Keratinocyte (primary cell): ENCODE measurements around the gene CDK13. TPM values are rescaled to one million over a fixed set of nuclear protein-coding genes. Genes with fewer than 3 reads are reported as not detected.
"Not testable (repeated sequence)": the region's sequence is repeated elsewhere in the genome, so short reads cannot be mapped to it uniquely, and the experiment has no call there.

Source experiments
- DNase-seq: peaks from one replicate; pipeline ENCODE4 v3.0.0-alpha.2; 2011; ENCODE audit warnings: low read depth, missing footprints, low spot score
- FAIRE-seq: peaks from 2 replicates; lab custom pipeline; 2011; peaks lifted over from hg19 to GRCh38; lab: Jason Lieb, UNC
- H2AFZ ChIP-seq: 2 replicates; pipeline ENCODE4 v1.6.0; 2012; ENCODE audit warnings: low read length, control low read depth, inconsistent platforms; ENCODE audit not compliant: control insufficient read depth
- H3K27ac ChIP-seq: 2 replicates; pipeline ENCODE4 v1.5.1; 2011; ENCODE audit warnings: low read length; ENCODE audit not compliant: control insufficient read depth, insufficient read depth
- H3K27me3 ChIP-seq: 3 replicates; pipeline ENCODE4 v1.6.0; 2011; ENCODE audit warnings: low read length; ENCODE audit not compliant: control insufficient read depth, insufficient read depth; ENCODE audit errors: extremely low read depth
- H3K36me3 ChIP-seq, 2 experiments: 2 replicates in 1 of 2; 3 replicates in 1 of 2; pipeline ENCODE4 v1.5.1; 2011; ENCODE audit warnings: low read length in 2 of 2, mild to moderate bottlenecking in 1 of 2; ENCODE audit not compliant: control insufficient read depth in 2 of 2, insufficient read depth in 2 of 2; ENCODE audit errors: extremely low read depth in 1 of 2
- H3K4me1 ChIP-seq: 3 replicates; pipeline ENCODE4 v1.5.1; 2011; ENCODE audit warnings: low read length; ENCODE audit not compliant: control insufficient read depth, insufficient read depth; ENCODE audit errors: extremely low read depth
- H3K4me2 ChIP-seq: 3 replicates; pipeline ENCODE4 v1.6.0; 2011; ENCODE audit warnings: low read depth, low read length; ENCODE audit not compliant: control insufficient read depth, insufficient read depth; ENCODE audit errors: extremely low read depth
- H3K4me3 ChIP-seq, 3 experiments: fragments of 200-600 bp in 1 of 3; sonication (generic) in 1 of 3; 2 replicates in 2 of 3; 3 replicates in 1 of 3; pipeline ENCODE4 v1.5.1; 2011 to 2016; ENCODE audit warnings: low read length in 3 of 3, mild to moderate bottlenecking in 3 of 3, control low read depth in 2 of 3, inconsistent platforms in 1 of 3, low read depth in 1 of 3, mixed read lengths in 1 of 3, mixed run types in 1 of 3, moderate library complexity in 1 of 3; ENCODE audit not compliant: control insufficient read depth in 2 of 3, insufficient read depth in 2 of 3; ENCODE audit errors: extremely low read depth in 1 of 3
- H3K79me2 ChIP-seq: 2 replicates; pipeline ENCODE4 v1.6.0; 2012; ENCODE audit warnings: low read length; ENCODE audit not compliant: control insufficient read depth, insufficient read depth
- H3K9ac ChIP-seq: 3 replicates; pipeline ENCODE4 v1.6.0; 2011; ENCODE audit warnings: low read length; ENCODE audit not compliant: control insufficient read depth, insufficient read depth; ENCODE audit errors: extremely low read depth
- H3K9me1 ChIP-seq: 3 replicates; pipeline ENCODE4 v1.6.0; 2011; ENCODE audit warnings: low read length; ENCODE audit not compliant: control insufficient read depth, insufficient read depth; ENCODE audit errors: extremely low read depth
- H3K9me3 ChIP-seq: 2 replicates; pipeline ENCODE4 v1.5.1; 2012; ENCODE audit warnings: low read depth, low read length; ENCODE audit not compliant: control insufficient read depth
- H4K20me1 ChIP-seq: 3 replicates; pipeline ENCODE4 v1.6.0; 2011; ENCODE audit warnings: low read length; ENCODE audit not compliant: control insufficient read depth, insufficient read depth; ENCODE audit errors: extremely low read depth
- CTCF ChIP-seq, 3 experiments: IDR thresholded peaks in 1 of 3; conservative IDR thresholded peaks in 1 of 3; optimal IDR thresholded peaks in 1 of 3; 2 replicates in 2 of 3; 3 replicates in 1 of 3; pipeline versions ENCODE3 to v1.5.1; 2011; ENCODE audit warnings: low read length in 3 of 3, mild to moderate bottlenecking in 3 of 3, moderate library complexity in 2 of 3, control low read depth in 1 of 3, inconsistent platforms in 1 of 3; ENCODE audit not compliant: insufficient read depth in 2 of 3; ENCODE audit errors: extremely low read depth in 1 of 3
- EZH2 ChIP-seq: IDR thresholded peaks from one replicate; pipeline ENCODE4 v1.6.1; 2012; ENCODE audit warnings: inconsistent platforms, mild to moderate bottlenecking, low read length, moderate library complexity
- dilution Hi-C: fragments of 300-500 bp; cut with MboI; formaldehyde crosslinking; loops from one replicate; pipeline ENCODE4 v1.7.0; 2020; ENCODE audit warnings: low sequenced_read_pairs; ENCODE audit not compliant: extremely low pct_ligation_motif_present
- polyA plus RNA-seq, 5 experiments: library from polyadenylated mRNA; depleted of rRNA in 3 of 5; stranded (reverse) in 3 of 5; stranded (forward) in 1 of 5; unstranded in 1 of 5; fragments of >200 nt; gene quantifications; 1 replicate in 1 of 5; 2 replicates in 3 of 5; 3 replicates in 1 of 5; pipeline versions ENCODE4 v1.2.1 to v1.2.3, GENCODE V29; 2011 to 2012; ENCODE audit warnings: missing spikeins in 2 of 5, low read depth in 1 of 5, low replicate concordance in 1 of 5

The CDK13 gene
- polyA plus RNA-seq, 1 donor (not counting 4 experiments of a cell fraction or from before 2014, with no cell fraction given), result 25.4 TPM

- H3K27me3 ChIP-seq, result no peaks in the 10 kb centered on the region
- FAIRE-seq (no peak), DNase-seq (no peak)
- no peak overlapping the region for H3K4me3 ChIP-seq
- TF ChIP-seq CTCF (optimal IDR thresholded peaks at IDR 0.05 in 1 of 3, IDR thresholded peaks at IDR 0.05 in 1 of 3, conservative IDR thresholded peaks at IDR 0.05 in 1 of 3; ENCODE audit: extremely low read depth in 1 of 3, insufficient read depth in 2 of 3, low read length in 3 of 3) (no peak), EZH2 (no peak)
- peaks cover 5% of the 10 kb centered on the region for H3K9me3 ChIP-seq
- H3K4me1 ChIP-seq, result peaks cover 3% of the 10 kb centered on the region
- H4K20me1 ChIP-seq, result no peaks in the 10 kb centered on the region
- dilution Hi-C loops, result no loop called here
- no peaks in the 10 kb centered on the region for H3K36me3 ChIP-seq
- H3K9me1 ChIP-seq, result no peaks in the 10 kb centered on the region
- peaks cover 4% of the 10 kb centered on the region for H3K79me2 ChIP-seq
- H3K27ac ChIP-seq, result no peak overlapping the region
- no peak overlapping the region for H3K4me2 ChIP-seq
- H3K9ac ChIP-seq, result no peak overlapping the region
- no peak overlapping the region for H2AFZ ChIP-seq
These were observed 188.9 kb downstream of the CDK13 start for GRCh38 chr7:40138973-40139372.

GRCh38 chr7:40139891-40140290 lies 189.8 kb downstream of the CDK13 start:
- H4K20me1 ChIP-seq, H3K4me3 ChIP-seq, dilution Hi-C loops: not testable (repeated sequence)

GRCh38 chr7:40141916-40142315 lies 191.9 kb downstream of the CDK13 start:
- H3K9ac ChIP-seq, H3K9me1 ChIP-seq, H3K4me1 ChIP-seq, H3K27me3 ChIP-seq, H3K4me3 ChIP-seq, H3K79me2 ChIP-seq, dilution Hi-C loops, H3K36me3 ChIP-seq, H2AFZ ChIP-seq, H3K9me3 ChIP-seq, H3K4me2 ChIP-seq, H4K20me1 ChIP-seq: not testable (repeated sequence)
- FAIRE-seq (peak; percentile 29), DNase-seq (peak; percentile 61)
- peak overlapping the region; percentile 31 for H3K27ac ChIP-seq

More at GRCh38 chr7:40139891-40140290, 189.8 kb downstream of the CDK13 start:
- FAIRE-seq, H3K4me2 ChIP-seq, H3K27ac ChIP-seq, H3K9ac ChIP-seq, H3K9me3 ChIP-seq, H3K79me2 ChIP-seq, H3K27me3 ChIP-seq, H3K9me1 ChIP-seq, H3K4me1 ChIP-seq, H3K36me3 ChIP-seq, DNase-seq, H2AFZ ChIP-seq: not testable (repeated sequence)

DNA sequence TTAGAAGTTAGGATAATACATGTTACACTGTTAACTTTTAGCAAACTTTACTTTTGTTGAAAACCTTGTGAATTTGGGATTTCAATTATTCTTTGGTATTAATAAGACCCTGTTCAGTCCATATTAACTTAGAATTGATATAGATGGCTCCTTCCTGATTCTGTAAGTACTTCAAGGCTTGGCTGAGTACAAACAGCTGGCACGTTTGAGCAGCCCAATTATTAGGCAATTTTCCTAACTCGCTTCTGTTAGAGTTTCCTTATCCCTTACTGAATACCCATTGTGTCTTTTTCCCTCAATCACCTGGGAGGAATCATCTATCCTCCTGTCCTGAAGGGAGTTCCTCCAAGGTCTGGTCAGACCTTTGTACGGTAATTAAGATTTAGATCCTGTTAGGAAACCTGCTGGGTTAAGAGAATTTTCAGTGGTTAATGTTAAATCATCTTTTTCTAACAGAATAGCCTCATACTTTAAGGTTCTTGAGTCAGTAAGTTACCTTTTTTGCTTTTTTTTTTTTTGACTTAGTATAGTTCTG lies 195.6 kb downstream of the CDK13 start:
- H3K4me2 ChIP-seq, H3K9ac ChIP-seq, H3K27me3 ChIP-seq, H3K4me1 ChIP-seq, FAIRE-seq, H3K79me2 ChIP-seq, H3K4me3 ChIP-seq, H3K9me1 ChIP-seq, H3K36me3 ChIP-seq, DNase-seq, H2AFZ ChIP-seq, dilution Hi-C loops, H4K20me1 ChIP-seq, H3K9me3 ChIP-seq, H3K27ac ChIP-seq: not testable (repeated sequence)
